CD4-positive, alpha-beta memory T cell (primary cell): Measurements from ENCODE around the gene WDR36. TPM values are rescaled to one million over a fixed set of nuclear protein-coding genes. Genes with fewer than 3 reads are reported as not detected.

Source experiments
- CTCF ChIA-PET: fragments of 350-600 bp; sonication (Branson Sonifier 250); formaldehyde crosslinking; loops from one replicate; lab custom pipeline; 2021; ENCODE audit warnings: inconsistent platforms; ENCODE audit not compliant: partially characterized antibody; lab: Charles Lee
- POLR2A ChIA-PET: fragments of 350-600 bp; sonication (Branson Sonifier 250); formaldehyde crosslinking; loops from one replicate; lab custom pipeline; 2021; ENCODE audit not compliant: partially characterized antibody; lab: Charles Lee
- DNase-seq, 5 donors: peaks; one replicate each; pipeline versions ENCODE4 v3.0.0 to v3.0.0-alpha.2; 2020 to 2022; ENCODE audit warnings: mixed read lengths in 1 of 5
- H3K27ac ChIP-seq: one replicate; pipeline ENCODE4 v1.7.0; 2013; ENCODE audit warnings: low read depth, low read length
- H3K27me3 ChIP-seq: 2 replicates; pipeline ENCODE4 v1.7.0; 2013; ENCODE audit warnings: mild to moderate bottlenecking, low read length, moderate library complexity; ENCODE audit not compliant: insufficient read depth
- H3K36me3 ChIP-seq: 2 replicates; pipeline ENCODE4 v1.7.0; 2013; ENCODE audit warnings: mild to moderate bottlenecking, low read length, moderate library complexity; ENCODE audit not compliant: insufficient read depth
- H3K4me1 ChIP-seq: 2 replicates; pipeline ENCODE4 v1.7.0; 2013; ENCODE audit warnings: mild to moderate bottlenecking, low read length, moderate library complexity; ENCODE audit not compliant: insufficient read depth
- H3K4me3 ChIP-seq, 2 donors: one replicate each; pipeline ENCODE4 v1.7.0; 2013; ENCODE audit warnings: low read length in 2 of 2, mild to moderate bottlenecking in 1 of 2
- H3K9me3 ChIP-seq, 2 donors: one replicate each; pipeline ENCODE4 v1.7.0; 2013; ENCODE audit warnings: low read length in 2 of 2, control low read depth in 1 of 2; ENCODE audit not compliant: control insufficient read depth in 1 of 2
- H3K27ac Mint-ChIP-seq, 7 donors: one replicate each; pipeline ENCODE4 v1.8.0; 2020 to 2021; ENCODE audit warnings: mixed read lengths in 7 of 7, mild to moderate bottlenecking in 6 of 7, inconsistent platforms in 3 of 7, moderate library complexity in 3 of 7
- H3K27me3 Mint-ChIP-seq, 2 donors: one replicate each; pipeline ENCODE4 v1.8.0; 2020 to 2021; ENCODE audit warnings: mixed read lengths in 2 of 2
- H3K36me3 Mint-ChIP-seq, 2 donors: one replicate each; pipeline ENCODE4 v1.8.0; 2020 to 2021; ENCODE audit warnings: mixed read lengths in 2 of 2, inconsistent platforms in 1 of 2, mild to moderate bottlenecking in 1 of 2
- H3K4me1 Mint-ChIP-seq, 4 donors: one replicate each; pipeline ENCODE4 v1.8.0; 2020 to 2021; ENCODE audit warnings: mixed read lengths in 4 of 4, mild to moderate bottlenecking in 1 of 4
- H3K4me3 Mint-ChIP-seq, 8 donors: one replicate each; pipeline ENCODE4 v1.8.0; 2020 to 2021; ENCODE audit warnings: mixed read lengths in 8 of 8, mild to moderate bottlenecking in 7 of 8, moderate library complexity in 6 of 8, inconsistent platforms in 3 of 8
- H3K9me3 Mint-ChIP-seq, 8 donors: one replicate each; pipeline ENCODE4 v1.8.0; 2020 to 2021; ENCODE audit warnings: mixed read lengths in 8 of 8, mild to moderate bottlenecking in 5 of 8, inconsistent platforms in 3 of 8, moderate library complexity in 1 of 8
- intact Hi-C: fragments of 100-400 bp; cut with micrococcal nuclease; formaldehyde crosslinking; loops from one replicate; pipeline ENCODE4 v1.15.1; 2023
- polyA plus RNA-seq, 2 donors: library from polyadenylated mRNA; unstranded; fragments of 300-500 nt; fragmentation: Illumina TruSeq; gene quantifications; one replicate each; pipeline ENCODE4 v1.2.3, GENCODE V29; 2021
- total RNA-seq, 2 experiments: library from RNA; stranded (reverse); gene quantifications; one replicate each; pipeline ENCODE4 v1.2.3, GENCODE V29; 2021

The WDR36 gene
- total and polyA plus RNA-seq, 4 experiments from 2014 or later: 11.7 to 27.6 (median 24.2) TPM

DNA sequence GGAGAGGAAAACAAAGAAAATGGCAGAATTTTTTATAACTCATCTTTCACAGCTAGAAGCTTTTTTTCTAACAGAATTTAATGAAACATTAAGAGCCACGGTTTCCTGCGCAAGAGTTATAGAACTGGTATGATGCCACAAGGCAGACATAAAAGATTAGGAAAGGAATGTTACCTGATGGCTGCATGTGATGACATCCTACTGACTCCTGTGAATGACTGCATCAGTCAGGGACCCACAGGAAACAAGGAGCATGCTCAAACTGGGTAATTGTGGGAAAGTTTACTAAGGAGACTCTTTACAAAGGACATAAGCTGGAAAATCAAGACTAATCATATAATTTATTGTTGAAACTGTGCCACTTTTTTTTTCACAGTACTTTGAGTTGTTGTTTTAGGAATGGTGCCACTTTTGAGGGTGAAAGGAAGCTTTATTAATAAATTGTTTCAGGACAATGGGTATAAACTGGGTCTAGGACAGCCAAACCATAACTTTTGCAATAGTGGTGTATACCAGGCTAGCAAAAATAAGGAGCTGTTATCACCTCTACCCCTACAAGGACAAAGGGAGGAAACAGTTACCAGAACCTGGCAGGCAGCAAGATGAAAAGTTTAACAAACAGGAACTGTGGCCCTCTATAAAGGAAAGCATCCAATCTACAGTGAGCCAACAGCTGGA is 25.7 kb upstream of the WDR36 start:
- intact Hi-C loops: no loop called here
- DNase-seq: no peak
- peaks cover 9% of the 10 kb centered on the region for H3K4me1 ChIP-seq
- CTCF ChIA-PET: no interaction called here
- no peaks in the 10 kb centered on the region for H3K36me3 ChIP-seq
- H3K4me3 Mint-ChIP-seq: no peak overlapping the region
- H3K27me3 Mint-ChIP-seq: peaks cover 59 to 60% of the 10 kb centered on the region in 2 donors
- POLR2A ChIA-PET: no interaction called here
- H3K4me3 ChIP-seq: no peak overlapping the region
- peaks cover 0 to 2% (median 0%) of the 10 kb centered on the region in 8 donors for H3K9me3 Mint-ChIP-seq
- H3K27ac Mint-ChIP-seq: no peak overlapping the region
- H3K4me1 Mint-ChIP-seq: peaks cover 5 to 12% (median 10%) of the 10 kb centered on the region in 4 donors
- H3K9me3 ChIP-seq: no peaks in the 10 kb centered on the region
- H3K36me3 Mint-ChIP-seq: no peaks in the 10 kb centered on the region
- peaks cover 24% of the 10 kb centered on the region for H3K27me3 ChIP-seq
- no peak overlapping the region for H3K27ac ChIP-seq

DNA sequence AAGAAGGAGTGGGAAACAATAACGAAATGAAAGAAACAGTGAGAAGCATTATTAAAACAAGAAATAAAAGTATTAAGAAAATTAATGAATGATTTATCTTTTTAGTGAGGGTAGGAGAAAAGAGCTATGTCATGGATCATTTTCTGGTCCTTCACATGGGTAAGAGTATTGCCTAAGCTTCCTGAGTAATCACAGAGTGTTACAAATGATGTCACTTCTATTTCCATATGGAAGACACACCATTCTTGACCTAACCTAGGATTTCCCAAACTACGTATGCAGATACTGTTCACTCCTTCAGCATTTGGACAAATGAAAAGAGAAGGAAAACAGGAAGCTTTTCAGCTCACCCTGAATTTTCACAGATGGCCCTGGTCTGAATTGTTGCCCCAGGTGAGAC is 23.9 kb upstream of the WDR36 start:
- ChIA-PET POLR2A (no interaction called here), CTCF (no interaction called here)
- H3K27me3 ChIP-seq: peaks cover 30% of the 10 kb centered on the region
- H3K9me3 Mint-ChIP-seq: peaks cover 0 to 2% (median 0%) of the 10 kb centered on the region in 8 donors
- peaks cover 10 to 22% (median 19%) of the 10 kb centered on the region in 4 donors for H3K4me1 Mint-ChIP-seq
- intact Hi-C loops: no loop called here
- no peak overlapping the region for H3K27ac ChIP-seq
- H3K9me3 ChIP-seq: no peaks in the 10 kb centered on the region
- peaks cover 16% of the 10 kb centered on the region for H3K4me1 ChIP-seq
- H3K4me3 ChIP-seq: no peak overlapping the region
- H3K27ac Mint-ChIP-seq: no peak overlapping the region
- no peaks in the 10 kb centered on the region for H3K36me3 Mint-ChIP-seq
- peaks cover 72 to 74% of the 10 kb centered on the region in 2 donors for H3K27me3 Mint-ChIP-seq
- H3K4me3 Mint-ChIP-seq: no peak overlapping the region
- no peak for DNase-seq
- H3K36me3 ChIP-seq: no peaks in the 10 kb centered on the region

DNA sequence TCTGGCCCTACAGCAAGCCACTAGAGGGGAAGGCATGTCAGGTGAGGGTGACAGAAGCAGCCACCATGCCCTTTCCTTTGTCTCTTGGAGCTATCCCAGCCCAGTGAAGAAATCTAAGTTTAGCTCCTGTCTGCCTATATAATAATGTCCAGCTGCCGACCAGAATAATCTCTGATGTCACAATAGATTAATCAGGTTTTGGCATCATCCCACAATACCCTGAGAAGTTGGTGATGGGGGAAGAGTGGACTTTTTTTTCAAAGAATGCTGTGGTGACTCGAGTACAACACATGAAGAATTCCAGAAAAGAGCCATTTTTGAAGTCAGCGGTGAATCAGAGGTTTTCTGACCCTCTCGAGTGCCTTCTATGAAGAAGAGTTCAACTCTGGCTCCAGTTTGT is 22.3 kb upstream of the WDR36 start:
- Mint-ChIP-seq H3K27me3 (peaks cover 75 to 81% of the 10 kb centered on the region in 2 donors), H3K36me3 (no peaks in the 10 kb centered on the region), H3K4me1 (peaks cover 15 to 27% (median 27%) of the 10 kb centered on the region in 4 donors), H3K4me3 (peak overlapping the region in 3 of 8 donors; percentile 29 to 54 (median 53)), H3K27ac (no peak overlapping the region), H3K9me3 (peaks cover 0 to 2% (median 0%) of the 10 kb centered on the region in 8 donors)
- H3K27ac ChIP-seq: no peak overlapping the region
- H3K36me3 ChIP-seq: no peaks in the 10 kb centered on the region
- no peak overlapping the region for H3K4me3 ChIP-seq
- intact Hi-C loops: no loop called here
- POLR2A ChIA-PET: no interaction called here
- peaks cover 39% of the 10 kb centered on the region for H3K27me3 ChIP-seq
- H3K4me1 ChIP-seq: peaks cover 24% of the 10 kb centered on the region
- H3K9me3 ChIP-seq: no peaks in the 10 kb centered on the region
- no peak for DNase-seq
- CTCF ChIA-PET: no interaction called here

DNA sequence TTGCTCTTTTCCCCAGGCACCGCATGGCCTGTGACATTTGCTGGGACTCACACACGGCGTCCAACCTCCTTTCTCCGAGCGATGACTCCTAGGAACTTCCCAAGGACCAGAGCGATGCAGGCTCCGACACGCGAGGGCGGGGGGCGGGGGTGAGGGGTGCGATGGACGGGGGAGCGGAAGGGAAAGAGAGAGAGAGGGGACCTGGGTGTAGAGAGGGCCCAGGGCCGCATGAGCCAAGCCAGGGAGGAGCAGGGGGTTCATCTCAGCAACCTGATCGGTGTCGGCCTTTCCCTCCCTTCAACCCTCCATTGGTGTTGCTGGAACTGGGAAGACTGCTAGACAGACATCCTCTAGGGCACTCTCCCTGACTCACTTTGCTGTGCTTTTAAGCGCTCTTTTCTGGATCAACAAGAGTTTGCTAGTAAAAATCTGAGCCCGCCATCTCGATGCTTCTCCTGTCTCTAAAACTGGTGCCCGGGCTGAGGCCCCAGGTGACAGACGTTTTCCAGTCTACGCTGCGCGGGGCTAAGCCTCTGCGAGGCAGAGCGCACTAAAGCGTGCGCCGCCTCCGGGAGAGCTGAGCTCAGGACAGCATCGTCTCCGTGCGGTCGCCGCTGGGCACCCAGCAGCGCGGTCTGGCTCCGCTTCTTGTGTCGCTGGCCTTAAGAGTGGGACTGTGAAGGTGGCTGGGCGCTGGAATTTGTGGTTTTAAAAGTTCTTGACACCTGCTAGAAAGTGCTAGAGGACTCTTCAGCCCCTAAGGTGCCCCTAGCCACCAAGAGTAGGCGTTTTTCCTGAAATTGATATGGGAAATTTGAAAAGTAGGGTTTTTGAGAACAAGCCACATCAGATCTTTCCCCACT is 21.6 kb upstream of the WDR36 start:
- CTCF ChIA-PET: no interaction called here

DNA sequence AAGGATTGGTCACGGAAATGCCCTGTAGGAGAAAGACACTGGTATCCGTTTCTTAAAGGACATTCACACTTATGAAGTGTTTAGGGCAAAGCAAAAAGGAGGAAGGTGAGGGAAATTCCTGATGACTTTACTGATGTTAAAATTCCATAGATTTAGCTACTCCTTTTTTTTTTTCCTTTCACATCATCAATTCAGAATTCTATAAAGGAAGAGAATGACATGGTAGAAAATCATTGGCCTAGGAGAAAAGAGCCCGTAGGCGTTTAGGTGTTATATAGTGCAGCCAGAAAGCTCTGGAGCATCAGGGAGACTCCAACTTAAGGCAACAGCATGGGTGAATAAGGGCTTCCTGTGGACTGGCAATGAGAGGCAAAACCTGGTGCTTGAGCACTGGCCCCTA is 20.7 kb upstream of the WDR36 start, which contains the start of gene TSLP:
TSS of gene TSLP (plus strand) at position 301 of the 400 bp plus-strand sequence. CDS start 178 bp downstream, outside the sequence.
- Mint-ChIP-seq H3K27me3 (peaks cover 66 to 78% of the 10 kb centered on the region in 2 donors), H3K36me3 (no peaks in the 10 kb centered on the region), H3K9me3 (peaks cover 0 to 2% (median 0%) of the 10 kb centered on the region in 8 donors), H3K27ac (no peak within 1 kb of the TSS), H3K4me1 (peaks cover 15 to 27% (median 27%) of the 10 kb centered on the region in 4 donors), H3K4me3 (peak within 1 kb of the TSS; percentile 62 to 97 (median 86))
- H3K4me1 ChIP-seq: peaks cover 24% of the 10 kb centered on the region
- H3K4me3 ChIP-seq: no peak within 1 kb of the TSS
- POLR2A ChIA-PET: no interaction called here
- DNase-seq: no peak
- CTCF ChIA-PET: no interaction called here
- intact Hi-C loops: no loop called here
- no peaks in the 10 kb centered on the region for H3K36me3 ChIP-seq
- H3K27me3 ChIP-seq: peaks cover 39% of the 10 kb centered on the region
- H3K9me3 ChIP-seq: no peaks in the 10 kb centered on the region
- H3K27ac ChIP-seq: no peak within 1 kb of the TSS

More for the DNA sequence above, 21.6 kb upstream of the WDR36 start:
- no peaks in the 10 kb centered on the region for H3K36me3 ChIP-seq
- DNase-seq: peak in 1 of 5 donors; percentile 2
- Mint-ChIP-seq H3K4me1 (peaks cover 15 to 27% (median 27%) of the 10 kb centered on the region in 4 donors), H3K27me3 (peaks cover 72 to 81% of the 10 kb centered on the region in 2 donors), H3K4me3 (peak overlapping the region; percentile 29 to 62 (median 54)), H3K36me3 (no peaks in the 10 kb centered on the region), H3K9me3 (peaks cover 0 to 2% (median 0%) of the 10 kb centered on the region in 8 donors), H3K27ac (no peak overlapping the region)
- peaks cover 39% of the 10 kb centered on the region for H3K27me3 ChIP-seq
- H3K9me3 ChIP-seq: no peaks in the 10 kb centered on the region
- H3K4me3 ChIP-seq: no peak overlapping the region
- POLR2A ChIA-PET: no interaction called here
- intact Hi-C loops: no loop called here
- H3K27ac ChIP-seq: no peak overlapping the region
- peaks cover 24% of the 10 kb centered on the region for H3K4me1 ChIP-seq

DNA sequence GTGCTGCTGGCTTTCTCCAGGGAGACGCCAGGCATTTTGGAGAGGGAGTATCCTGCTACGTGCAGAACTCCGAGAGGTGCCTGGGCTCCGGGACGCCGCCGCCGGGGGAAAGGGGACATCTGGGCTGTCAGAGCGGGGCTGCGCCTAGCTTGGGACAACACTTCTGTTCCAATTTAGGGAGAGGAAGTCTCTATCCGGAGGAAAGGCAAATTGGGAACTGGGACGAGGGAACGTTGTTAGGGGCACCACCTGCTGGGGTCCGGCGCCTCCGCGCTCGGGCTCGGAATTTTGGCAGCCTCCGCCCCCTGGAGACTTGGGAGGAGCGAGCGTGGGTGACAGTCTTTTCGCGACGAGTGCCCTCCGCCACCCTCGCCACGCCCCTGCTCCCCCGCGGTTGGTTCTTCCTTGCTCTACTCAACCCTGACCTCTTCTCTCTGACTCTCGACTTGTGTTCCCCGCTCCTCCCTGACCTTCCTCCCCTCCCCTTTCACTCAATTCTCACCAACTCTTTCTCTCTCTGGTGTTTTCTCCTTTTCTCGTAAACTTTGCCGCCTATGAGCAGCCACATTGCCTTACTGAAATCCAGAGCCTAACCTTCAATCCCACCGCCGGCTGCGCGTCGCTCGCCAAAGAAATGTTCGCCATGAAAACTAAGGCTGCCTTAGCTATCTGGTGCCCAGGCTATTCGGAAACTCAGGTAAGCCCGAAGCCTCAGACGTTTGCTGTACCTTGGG is 19.0 kb upstream of the WDR36 start:
- no peak overlapping the region for H3K27ac ChIP-seq
- Mint-ChIP-seq H3K4me3 (peak overlapping the region; percentile 84 to 97 (median 88)), H3K9me3 (peaks cover 0 to 2% (median 0%) of the 10 kb centered on the region in 8 donors), H3K36me3 (no peaks in the 10 kb centered on the region), H3K27ac (peak overlapping the region in 2 of 7 donors; percentile 64 to 73), H3K27me3 (peaks cover 55 to 75% of the 10 kb centered on the region in 2 donors), H3K4me1 (peaks cover 15 to 27% (median 27%) of the 10 kb centered on the region in 4 donors)
- no peaks in the 10 kb centered on the region for H3K9me3 ChIP-seq
- peaks cover 31% of the 10 kb centered on the region for H3K27me3 ChIP-seq
- peaks cover 24% of the 10 kb centered on the region for H3K4me1 ChIP-seq
- ChIA-PET CTCF (interaction anchor here (1.4 kb wide), 1 partner anchor 11 kb away, joined by 3 read pairs; no protein-coding TSS in a partner anchor), POLR2A (no interaction called here)
- H3K4me3 ChIP-seq: peak overlapping the region; percentile 48 to 56
- intact Hi-C loops: no loop called here
- H3K36me3 ChIP-seq: no peaks in the 10 kb centered on the region
- peak; percentile 22 to 54 (median 30) for DNase-seq
